ENCODE results near the gene GPR4. TPM values are rescaled to one million over a fixed set of nuclear protein-coding genes. Genes with fewer than 3 reads are reported as not detected.

GPR4 gene
- total and polyA plus RNA-seq, 2 of the 4 experiments (the other 2 are of a cell fraction) = 0.02 TPM; not detected in 1

- H4K91ac ChIP-seq (ENCODE audit: insufficient read depth, low read depth, low read length) = peak overlapping the region; percentile 6; the same call in 1 of the 2 replicates
- H3K27me3 ChIP-seq (ENCODE audit: control insufficient read depth, insufficient read depth, low read length) = no peaks in the 10 kb centered on the region
- H4K20me1 ChIP-seq (ENCODE audit: insufficient read depth, low read length) = peaks cover 3% of the 10 kb centered on the region
- in situ Hi-C loops (cut with MboI; ENCODE audit: low sequenced_read_pairs) = no loop called here
- no peak overlapping the region for H3K23ac ChIP-seq (ENCODE audit: low read depth, low read length)
- H3K4me2 ChIP-seq (ENCODE audit: low read depth, low read length) = no peak overlapping the region
- WGBS, 2 experiments (ENCODE audit: extremely low coverage in 2 of 2, insufficient read length in 1 of 2) = 47% methylated on average over 3 of the region's 10 CpGs; no CpG with 5 or more reads in 1 of the 2 experiments
- H3K9me1 ChIP-seq (ENCODE audit: insufficient read depth, low read length) = peaks cover 9% of the 10 kb centered on the region; the same call in 1 of the 2 replicates
- no peak overlapping the region for H3K27ac ChIP-seq (ENCODE audit: insufficient read depth, low read length)
- H2AK9ac ChIP-seq (replicated peaks; ENCODE audit: low read depth, low read length, poor library complexity) = peak overlapping the region; percentile 76
- H2AK5ac ChIP-seq (ENCODE audit: low read depth, low read length) = peak overlapping the region; percentile 54; the same call in 1 of the 2 replicates
- H3K9ac ChIP-seq (ENCODE audit: low read depth, low read length) = no peak overlapping the region
- H4K8ac ChIP-seq (ENCODE audit: low read depth in 2 of 2, low read length in 2 of 2) = no peak overlapping the region
- no peak overlapping the region for H2AFZ ChIP-seq (replicated peaks; ENCODE audit: low read length, poor library complexity)
- H4K5ac ChIP-seq (ENCODE audit: low read depth, low read length) = no peak overlapping the region
- no peak overlapping the region for H2BK5ac ChIP-seq (ENCODE audit: low read depth, low read length, poor library complexity, severe bottlenecking)
- no peak overlapping the region for H3K14ac ChIP-seq (replicated peaks; ENCODE audit: low read depth, low read length)
- no peaks in the 10 kb centered on the region for H3K9me3 ChIP-seq (ENCODE audit: control insufficient read depth, insufficient read depth, low read length)
- ChIA-PET CTCF (no interaction called here), POLR2A (ENCODE audit: unreplicated experiment) (no interaction called here)
- no peak overlapping the region for H3K4ac ChIP-seq (ENCODE audit: low read depth, low read length)
- H3K79me1 ChIP-seq (ENCODE audit: low read depth in 1 of 2, low read length in 2 of 2) = peaks cover 0 to 12% of the 10 kb centered on the region in 2 experiments; a peak in 1 of 4 replicates
- no peak overlapping the region for H2BK120ac ChIP-seq (ENCODE audit: low read depth, low read length)
- intact Hi-C loops (cut with micrococcal nuclease) = no loop called here
- no peak overlapping the region for H3K18ac ChIP-seq (ENCODE audit: low read depth, low read length)
- H2BK15ac ChIP-seq (ENCODE audit: low read depth, low read length) = no peak overlapping the region
- H3K56ac ChIP-seq (ENCODE audit: extremely low read depth, insufficient read depth, low read length) = no peak overlapping the region
- dilution Hi-C loops (cut with HindIII; ENCODE audit: low sequenced_read_pairs, unreplicated experiment) = no loop called here
- no peak overlapping the region for H3K4me3 ChIP-seq (ENCODE audit: insufficient read depth, low read depth, low read length)
- H3K4me1 ChIP-seq (ENCODE audit: control insufficient read depth, insufficient read depth, low read length) = peaks cover 8% of the 10 kb centered on the region
- no peak overlapping the region for H2BK20ac ChIP-seq (ENCODE audit: low read depth, low read length)
- no TSS peak for BruUV-seq (replicated peaks)
- peaks cover 50% of the 10 kb centered on the region for H3K36me3 ChIP-seq (ENCODE audit: control insufficient read depth, insufficient read depth, low read length)
- DNase-seq (no peak), ATAC-seq (ENCODE audit: low read depth) (no peak)
- TF ChIP-seq CHD1 (IDR thresholded peaks at IDR 0.05; ENCODE audit: low read depth, low read length) = no peak
- no peak for TF ChIP-seq POLR2A (IDR thresholded peaks at IDR 0.05; ENCODE audit: low read depth, low read length)
- TF ChIP-seq CTCF (conservative IDR thresholded peaks at IDR 0.05; ENCODE audit: low read depth, low read length) = no peak
- TF ChIP-seq USF2 (IDR thresholded peaks at IDR 0.05; ENCODE audit: low read depth, low read length) = no peak
- no peak for TF ChIP-seq MXI1 (IDR thresholded peaks at IDR 0.05; ENCODE audit: borderline replicate concordance, low read depth, low read length)
These were observed 14.6 kb upstream of the GPR4 start for GRCh38 chr19:45616704-45617017.
